Measurements from ENCODE around the gene KLF7.

The KLF7 gene

DNA sequence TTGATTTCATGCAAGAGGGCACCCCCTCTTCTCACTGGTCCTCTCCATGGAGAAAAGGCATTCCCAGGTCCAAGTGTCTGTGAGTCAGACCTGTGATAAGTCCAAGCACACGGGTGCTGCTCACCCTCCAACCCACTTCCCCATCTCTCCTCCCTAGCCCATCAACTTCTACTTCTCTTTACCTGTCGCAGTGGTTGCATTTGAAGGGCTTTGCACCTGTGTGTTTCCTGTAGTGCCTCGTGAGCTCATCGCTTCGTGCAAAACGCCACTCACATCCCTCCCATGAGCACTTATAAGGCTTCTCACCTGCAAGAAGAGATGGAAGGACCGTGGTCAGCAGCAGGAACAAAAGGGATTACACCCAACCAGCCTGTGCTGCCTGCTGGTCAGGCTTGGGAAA lies 77.5 kb downstream of the KLF7 start:
- H3K4me2 ChIP-seq (ENCODE audit: low read depth, low read length) = no peak overlapping the region
- H3K27me3 ChIP-seq (replicated peaks; ENCODE audit: insufficient read depth, low read length) = no peaks in the 10 kb centered on the region
- no peaks in the 10 kb centered on the region for H3F3A ChIP-seq (ENCODE audit: insufficient read depth, low read length)
- no peaks in the 10 kb centered on the region for H3K79me2 ChIP-seq (ENCODE audit: low read length)
- TF ChIP-seq EZH2phosphoT487 (IDR thresholded peaks at IDR 0.05; ENCODE audit: low read length) = no peak
- H2AFZ ChIP-seq (ENCODE audit: low read length) = no peak overlapping the region
- peaks cover 8% of the 10 kb centered on the region for H3K4me1 ChIP-seq (ENCODE audit: low read length)
- no peak overlapping the region for H3K4me3 ChIP-seq (ENCODE audit: low read length)
- DNase-seq = no peak
- no peaks in the 10 kb centered on the region for H3K9me2 ChIP-seq (replicated peaks; ENCODE audit: insufficient read depth, low read length)
- H3K9me3 ChIP-seq (replicated peaks; ENCODE audit: insufficient read depth, low read length) = no peaks in the 10 kb centered on the region
- H3K36me3 ChIP-seq (replicated peaks; ENCODE audit: insufficient read depth, low read length) = no peaks in the 10 kb centered on the region
- H3K9ac ChIP-seq (ENCODE audit: low read length) = no peak overlapping the region
- H4K20me1 ChIP-seq (ENCODE audit: insufficient read depth, low read length) = no peaks in the 10 kb centered on the region
- H3K27ac ChIP-seq (ENCODE audit: low read length) = no peak overlapping the region

DNA sequence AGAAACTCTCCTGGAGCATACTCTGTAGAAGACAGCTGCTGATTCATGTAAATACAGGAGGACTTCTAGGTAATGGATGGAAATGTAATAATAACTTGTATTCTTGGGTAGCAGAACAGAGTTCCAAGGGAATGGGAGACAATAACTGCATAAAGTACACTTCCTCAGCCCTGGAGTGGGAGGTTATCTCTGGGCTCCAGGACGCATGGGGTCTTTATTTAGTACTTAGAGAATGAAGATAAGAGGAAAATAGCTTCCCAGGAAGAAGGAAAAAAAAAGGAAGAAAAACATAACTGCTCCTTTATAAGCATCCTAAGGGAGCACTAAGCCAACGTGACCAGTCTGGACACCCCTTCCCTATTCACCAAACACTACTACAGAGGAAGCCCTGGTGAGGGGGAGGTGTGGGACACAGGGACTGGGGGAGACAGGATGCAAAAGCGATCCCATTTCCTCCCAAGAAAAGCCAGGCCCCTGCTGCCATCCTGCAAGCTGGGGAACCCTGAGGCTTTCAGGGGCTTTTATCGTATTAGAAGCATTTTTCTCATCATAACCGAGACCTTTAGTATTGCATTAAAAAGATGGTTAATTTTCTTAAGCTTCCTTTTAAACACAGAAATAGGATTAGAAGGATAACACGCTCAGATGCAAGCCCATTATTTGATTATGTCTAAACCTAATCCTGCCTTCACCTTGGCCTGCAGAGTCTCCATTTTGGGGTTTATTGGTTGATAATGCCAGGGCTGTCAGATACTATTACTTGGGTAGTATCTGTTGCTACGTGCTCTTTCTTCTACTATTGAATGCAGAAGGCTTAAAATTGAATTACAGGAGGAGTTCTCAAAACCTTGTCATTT lies 78.5 kb downstream of the KLF7 start:
- no peaks in the 10 kb centered on the region for H3F3A ChIP-seq (ENCODE audit: insufficient read depth, low read length)
- H3K9me3 ChIP-seq (replicated peaks; ENCODE audit: insufficient read depth, low read length) = no peaks in the 10 kb centered on the region
- peaks cover 8% of the 10 kb centered on the region for H3K4me1 ChIP-seq (ENCODE audit: low read length)
- no peaks in the 10 kb centered on the region for H4K20me1 ChIP-seq (ENCODE audit: insufficient read depth, low read length)
- H2AFZ ChIP-seq (ENCODE audit: low read length) = no peak overlapping the region
- H3K4me2 ChIP-seq (ENCODE audit: low read depth, low read length) = no peak overlapping the region
- H3K27me3 ChIP-seq (replicated peaks; ENCODE audit: insufficient read depth, low read length) = no peaks in the 10 kb centered on the region
- no peak overlapping the region for H3K4me3 ChIP-seq (ENCODE audit: low read length)
- no peak for TF ChIP-seq EZH2phosphoT487 (IDR thresholded peaks at IDR 0.05; ENCODE audit: low read length)
- TF ChIP-seq EZH2 (optimal IDR thresholded peaks at IDR 0.05; ENCODE audit: low read depth, low read length) = no peak
- TF ChIP-seq, protein P1, sequence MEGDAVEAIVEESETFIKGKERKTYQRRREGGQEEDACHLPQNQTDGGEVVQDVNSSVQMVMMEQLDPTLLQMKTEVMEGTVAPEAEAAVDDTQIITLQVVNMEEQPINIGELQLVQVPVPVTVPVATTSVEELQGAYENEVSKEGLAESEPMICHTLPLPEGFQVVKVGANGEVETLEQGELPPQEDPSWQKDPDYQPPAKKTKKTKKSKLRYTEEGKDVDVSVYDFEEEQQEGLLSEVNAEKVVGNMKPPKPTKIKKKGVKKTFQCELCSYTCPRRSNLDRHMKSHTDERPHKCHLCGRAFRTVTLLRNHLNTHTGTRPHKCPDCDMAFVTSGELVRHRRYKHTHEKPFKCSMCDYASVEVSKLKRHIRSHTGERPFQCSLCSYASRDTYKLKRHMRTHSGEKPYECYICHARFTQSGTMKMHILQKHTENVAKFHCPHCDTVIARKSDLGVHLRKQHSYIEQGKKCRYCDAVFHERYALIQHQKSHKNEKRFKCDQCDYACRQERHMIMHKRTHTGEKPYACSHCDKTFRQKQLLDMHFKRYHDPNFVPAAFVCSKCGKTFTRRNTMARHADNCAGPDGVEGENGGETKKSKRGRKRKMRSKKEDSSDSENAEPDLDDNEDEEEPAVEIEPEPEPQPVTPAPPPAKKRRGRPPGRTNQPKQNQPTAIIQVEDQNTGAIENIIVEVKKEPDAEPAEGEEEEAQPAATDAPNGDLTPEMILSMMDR (IDR thresholded peaks at IDR 0.05; ENCODE audit: low read length) = no peak
- no peaks in the 10 kb centered on the region for H3K79me2 ChIP-seq (ENCODE audit: low read length)
- no peak overlapping the region for H3K27ac ChIP-seq (ENCODE audit: low read length)
- no peak for DNase-seq
- H3K9ac ChIP-seq (ENCODE audit: low read length) = no peak overlapping the region
- no peaks in the 10 kb centered on the region for H3K9me2 ChIP-seq (replicated peaks; ENCODE audit: insufficient read depth, low read length)
- no peaks in the 10 kb centered on the region for H3K36me3 ChIP-seq (replicated peaks; ENCODE audit: insufficient read depth, low read length)

- H3F3A ChIP-seq (ENCODE audit: insufficient read depth, low read length) = no peaks in the 10 kb centered on the region
- H3K9me3 ChIP-seq (replicated peaks; ENCODE audit: insufficient read depth, low read length) = no peaks in the 10 kb centered on the region
- DNase-seq = no peak
- no peak overlapping the region for H3K4me2 ChIP-seq (ENCODE audit: low read depth, low read length)
- H3K27ac ChIP-seq (ENCODE audit: low read length) = no peak overlapping the region
- no peaks in the 10 kb centered on the region for H3K27me3 ChIP-seq (replicated peaks; ENCODE audit: insufficient read depth, low read length)
- no peaks in the 10 kb centered on the region for H3K9me2 ChIP-seq (replicated peaks; ENCODE audit: insufficient read depth, low read length)
- no peak overlapping the region for H2AFZ ChIP-seq (ENCODE audit: low read length)
- no peaks in the 10 kb centered on the region for H3K36me3 ChIP-seq (replicated peaks; ENCODE audit: insufficient read depth, low read length)
- TF ChIP-seq EZH2 (optimal IDR thresholded peaks at IDR 0.05; ENCODE audit: low read depth, low read length) (no peak), EZH2phosphoT487 (IDR thresholded peaks at IDR 0.05; ENCODE audit: low read length) (no peak)
- TF ChIP-seq, protein P1 (IDR thresholded peaks at IDR 0.05; ENCODE audit: low read length) = no peak
- peaks cover 8% of the 10 kb centered on the region for H3K4me1 ChIP-seq (ENCODE audit: low read length)
- H3K4me3 ChIP-seq (ENCODE audit: low read length) = no peak overlapping the region
- H3K79me2 ChIP-seq (ENCODE audit: low read length) = no peaks in the 10 kb centered on the region
- no peaks in the 10 kb centered on the region for H4K20me1 ChIP-seq (ENCODE audit: insufficient read depth, low read length)
- no peak overlapping the region for H3K9ac ChIP-seq (ENCODE audit: low read length)
Observed at GRCh38 chr2:207086136-207086535, 79.6 kb downstream of the KLF7 start.

GRCh38 chr2:207085110-207085509 lies 80.6 kb downstream of the KLF7 start:
- H3F3A ChIP-seq (ENCODE audit: insufficient read depth, low read length) = no peaks in the 10 kb centered on the region
- H3K9ac ChIP-seq (ENCODE audit: low read length) = no peak overlapping the region
- H3K4me2 ChIP-seq (ENCODE audit: low read depth, low read length) = no peak overlapping the region
- TF ChIP-seq EZH2 (optimal IDR thresholded peaks at IDR 0.05; ENCODE audit: low read depth, low read length) (no peak), EZH2phosphoT487 (IDR thresholded peaks at IDR 0.05; ENCODE audit: low read length) (no peak)
- TF ChIP-seq, protein P1 (IDR thresholded peaks at IDR 0.05; ENCODE audit: low read length) = no peak
- no peaks in the 10 kb centered on the region for H3K9me3 ChIP-seq (replicated peaks; ENCODE audit: insufficient read depth, low read length)
- H3K27me3 ChIP-seq (replicated peaks; ENCODE audit: insufficient read depth, low read length) = no peaks in the 10 kb centered on the region
- H3K9me2 ChIP-seq (replicated peaks; ENCODE audit: insufficient read depth, low read length) = no peaks in the 10 kb centered on the region
- H3K27ac ChIP-seq (ENCODE audit: low read length) = no peak overlapping the region
- no peak overlapping the region for H2AFZ ChIP-seq (ENCODE audit: low read length)
- no peaks in the 10 kb centered on the region for H3K79me2 ChIP-seq (ENCODE audit: low read length)
- no peak overlapping the region for H3K4me3 ChIP-seq (ENCODE audit: low read length)
- H4K20me1 ChIP-seq (ENCODE audit: insufficient read depth, low read length) = no peaks in the 10 kb centered on the region
- no peak for DNase-seq
- peaks cover 8% of the 10 kb centered on the region for H3K4me1 ChIP-seq (ENCODE audit: low read length)
- no peaks in the 10 kb centered on the region for H3K36me3 ChIP-seq (replicated peaks; ENCODE audit: insufficient read depth, low read length)

All from MM.1S (cell line).